Omental fat pad (tissue), 4 donors: ENCODE measurements around the gene IFNA14. TPM values are rescaled to one million over a fixed set of nuclear protein-coding genes. Genes with fewer than 3 reads are reported as not detected.

ENCODE experiments used
- ATAC-seq: fragments of 150-250 bp; one replicate; pipeline ENCODE4 v1.9.1; 2016; ENCODE audit warnings: mild to moderate bottlenecking, moderate library complexity; ENCODE audit not compliant: low FRiP score
- DNase-seq: peaks from one replicate; pipeline ENCODE4 v3.0.0-alpha.2; 2019; ENCODE audit warnings: low spot score
- total RNA-seq, 4 donors: library from RNA; depleted of rRNA; stranded (reverse); fragments of >200 nt; gene quantifications; one replicate each; pipeline ENCODE4 v1.1.0, GENCODE V29; 2016
- TF ChIP-seq, protein P1 (sequence below), 3 donors: fragments of 450-650 bp; IDR thresholded peaks; one replicate each; pipeline ENCODE4 v1.5.1; 2016 to 2017; ENCODE audit warnings: antibody characterized with exemption in 3 of 3, mild to moderate bottlenecking in 3 of 3, moderate library complexity in 2 of 3

The IFNA14 gene
- total RNA-seq: not detected

DNA sequence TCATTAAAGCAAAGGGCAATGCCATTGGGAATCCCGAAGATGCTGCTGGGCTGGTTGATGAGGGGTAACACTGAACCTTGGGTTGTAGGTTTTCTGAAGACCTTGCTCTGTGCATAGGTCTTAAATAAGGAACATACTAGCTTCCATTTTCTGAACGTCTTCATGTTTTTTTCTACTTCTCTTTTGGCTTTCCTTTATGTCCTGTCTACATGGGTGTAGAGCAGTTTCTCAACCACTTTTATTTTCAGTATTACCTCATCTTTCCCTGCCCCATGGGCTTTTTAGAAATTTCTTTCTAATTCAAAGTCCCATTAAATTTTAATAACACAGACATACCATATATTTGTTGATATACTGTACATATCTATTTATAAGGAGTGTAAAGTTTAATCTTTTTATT lies at the start of gene IFNA14:
TSS of gene IFNA14 (minus strand) at position 95 of the 400 bp plus-strand sequence. CDS start at position 25, 70 bp downstream.
- TF ChIP-seq, protein P1, sequence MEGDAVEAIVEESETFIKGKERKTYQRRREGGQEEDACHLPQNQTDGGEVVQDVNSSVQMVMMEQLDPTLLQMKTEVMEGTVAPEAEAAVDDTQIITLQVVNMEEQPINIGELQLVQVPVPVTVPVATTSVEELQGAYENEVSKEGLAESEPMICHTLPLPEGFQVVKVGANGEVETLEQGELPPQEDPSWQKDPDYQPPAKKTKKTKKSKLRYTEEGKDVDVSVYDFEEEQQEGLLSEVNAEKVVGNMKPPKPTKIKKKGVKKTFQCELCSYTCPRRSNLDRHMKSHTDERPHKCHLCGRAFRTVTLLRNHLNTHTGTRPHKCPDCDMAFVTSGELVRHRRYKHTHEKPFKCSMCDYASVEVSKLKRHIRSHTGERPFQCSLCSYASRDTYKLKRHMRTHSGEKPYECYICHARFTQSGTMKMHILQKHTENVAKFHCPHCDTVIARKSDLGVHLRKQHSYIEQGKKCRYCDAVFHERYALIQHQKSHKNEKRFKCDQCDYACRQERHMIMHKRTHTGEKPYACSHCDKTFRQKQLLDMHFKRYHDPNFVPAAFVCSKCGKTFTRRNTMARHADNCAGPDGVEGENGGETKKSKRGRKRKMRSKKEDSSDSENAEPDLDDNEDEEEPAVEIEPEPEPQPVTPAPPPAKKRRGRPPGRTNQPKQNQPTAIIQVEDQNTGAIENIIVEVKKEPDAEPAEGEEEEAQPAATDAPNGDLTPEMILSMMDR (IDR thresholded peaks at IDR 0.05): no peak
- no peak for ATAC-seq
- DNase-seq: no peak

DNA sequence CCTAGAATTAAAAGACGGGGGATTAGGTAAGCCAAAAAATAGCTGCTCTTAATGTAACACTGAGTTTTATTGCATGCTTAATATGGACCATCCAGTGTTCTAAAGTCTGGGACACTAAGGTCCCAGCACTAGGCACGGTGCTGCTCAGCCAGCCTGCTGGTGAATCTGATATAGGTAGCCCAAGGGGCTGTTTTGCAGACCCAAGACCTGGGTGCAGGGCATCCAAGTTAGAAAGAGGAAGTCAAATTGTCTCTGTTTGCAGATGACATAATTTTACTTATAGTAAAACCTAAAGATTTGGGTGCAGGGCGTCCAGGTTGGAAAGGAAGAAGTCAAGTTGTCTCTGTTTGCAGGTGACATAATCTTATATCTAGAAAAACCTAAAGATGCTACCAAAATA lies 47.5 kb upstream of the IFNA14 start:
- TF ChIP-seq, protein P1 (IDR thresholded peaks at IDR 0.05): no peak
- DNase-seq (no peak), ATAC-seq (no peak)

DNA sequence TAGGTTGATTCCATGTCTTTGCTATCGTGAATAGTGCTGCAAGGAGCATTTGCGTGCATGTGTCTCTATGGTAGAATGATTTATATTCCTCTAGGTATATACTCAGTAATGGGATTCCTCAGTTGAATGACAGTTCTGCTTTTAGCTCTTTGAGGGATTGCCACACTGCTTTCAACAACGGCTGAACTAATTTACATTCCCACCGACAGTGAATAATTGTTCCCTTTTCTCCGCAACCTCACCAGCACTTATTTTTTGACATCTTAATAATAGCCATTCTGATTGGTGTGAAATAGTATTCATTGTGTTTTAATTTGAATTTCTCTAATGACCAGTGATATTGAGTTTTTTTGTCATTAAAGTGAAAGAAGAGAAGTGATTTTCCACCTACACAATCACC lies 46.9 kb upstream of the IFNA14 start:
- ATAC-seq (no peak), DNase-seq (no peak)
- TF ChIP-seq, protein P1 (IDR thresholded peaks at IDR 0.05): no peak

DNA sequence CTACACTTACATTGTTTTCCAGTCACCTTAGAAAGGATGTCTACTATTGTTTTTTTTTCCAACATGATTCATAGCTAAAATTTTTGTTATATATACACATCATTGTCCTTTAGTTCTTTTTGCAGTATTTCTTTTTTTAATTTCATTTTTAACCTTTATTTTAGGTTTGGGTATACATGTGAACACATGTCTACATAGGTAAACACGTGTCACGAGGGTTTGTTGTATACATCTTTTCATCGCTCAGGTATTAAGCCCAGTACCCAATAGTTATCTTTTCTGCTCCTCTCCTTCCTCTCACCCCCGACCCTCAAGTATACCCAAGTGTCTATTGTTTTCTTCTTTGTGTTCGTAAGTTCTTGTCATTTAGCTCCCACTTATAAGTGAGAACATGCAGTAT lies 46.3 kb upstream of the IFNA14 start:
- TF ChIP-seq, protein P1 (IDR thresholded peaks at IDR 0.05): no peak
- DNase-seq: no peak

GRCh38 chr9:21281275-21281674 lies 41.5 kb upstream of the IFNA14 start:
- TF ChIP-seq, protein P1 (IDR thresholded peaks at IDR 0.05): no peak
- ATAC-seq: no peak
- DNase-seq: no peak

More for the DNA sequence above, 46.3 kb upstream of the IFNA14 start:
- ATAC-seq: no peak

GRCh38 chr9:21268347-21268657 lies 28.5 kb upstream of the IFNA14 start:
- TF ChIP-seq, protein P1 (IDR thresholded peaks at IDR 0.05): no peak
- no peak for DNase-seq
- ATAC-seq: no peak

DNA sequence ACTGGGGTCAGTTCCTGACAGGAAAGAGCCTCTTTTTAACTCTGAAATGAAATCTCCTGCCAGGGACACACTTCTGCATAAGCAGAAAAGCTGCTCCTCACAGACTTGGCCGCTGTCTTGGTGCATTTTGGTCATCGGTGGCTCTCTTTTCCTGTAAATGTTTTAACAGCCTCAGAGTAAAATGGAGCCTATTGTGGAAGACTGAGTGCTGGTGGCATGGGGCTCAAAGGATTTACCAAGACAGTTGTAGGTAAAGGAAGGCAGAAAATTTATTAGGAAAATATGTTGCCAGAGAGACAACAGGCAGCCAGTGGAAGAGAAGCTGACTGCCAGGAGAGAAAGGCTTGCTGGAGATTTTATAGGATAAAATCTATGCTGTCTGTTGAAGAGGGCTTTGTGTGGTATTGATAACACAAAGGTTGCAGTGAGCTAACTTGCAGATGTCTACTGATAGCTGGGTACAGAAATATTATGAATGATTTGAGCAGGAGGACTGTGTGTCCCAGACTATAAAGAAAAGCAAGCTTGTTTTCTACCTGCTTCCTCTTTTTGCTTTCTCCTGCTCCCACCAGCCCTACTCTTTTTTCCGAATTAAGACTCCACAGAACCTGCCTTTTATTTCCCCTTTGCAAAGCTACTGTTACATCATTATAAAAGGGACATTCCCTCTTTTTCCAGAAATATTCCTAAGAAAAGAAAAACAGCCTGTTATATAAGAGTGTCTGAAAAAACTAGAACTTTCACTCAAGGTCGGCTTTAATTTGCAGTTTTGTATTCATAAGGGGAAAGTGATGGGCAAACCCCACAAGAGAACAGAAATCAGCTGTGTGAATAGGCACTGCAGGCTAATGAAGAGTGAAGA lies 27.9 kb upstream of the IFNA14 start:
- no peak for ATAC-seq
- TF ChIP-seq, protein P1 (IDR thresholded peaks at IDR 0.05): no peak
- no peak for DNase-seq
